HL-60 (cell line): ENCODE data around the gene EXOC4.

Experiments
- CTCF ChIP-seq: IDR thresholded peaks from one replicate; pipeline ENCODE4 v1.5.1; 2011; ENCODE audit warnings: low read length, control low read depth, inconsistent platforms; ENCODE audit not compliant: insufficient read depth
- GABPA ChIP-seq: IDR thresholded peaks from 2 replicates; pipeline ENCODE4 v1.6.1; 2012; ENCODE audit warnings: low read depth
- POLR2AphosphoS5 ChIP-seq: IDR thresholded peaks from 2 replicates; pipeline ENCODE4 v1.6.1; 2012; ENCODE audit warnings: low read depth
- REST ChIP-seq: IDR thresholded peaks from 2 replicates; pipeline ENCODE4 v1.6.1; 2012; ENCODE audit warnings: low read depth; ENCODE audit not compliant: insufficient replicate concordance

GRCh38 chr7:133609806-133610205, 356.9 kb downstream of the EXOC4 start:
- TF ChIP-seq GABPA (no peak), CTCF (no peak), REST (no peak), POLR2AphosphoS5 (no peak)
